Measurements from ENCODE around the gene ADGRG4. TPM values are rescaled to one million over a fixed set of nuclear protein-coding genes. Genes with fewer than 3 reads are reported as not detected.
"Not testable (repeated sequence)": the region's sequence is repeated elsewhere in the genome, so short reads cannot be mapped to it uniquely, and the experiment has no call there.

ADGRG4 gene
- total RNA-seq, 2 experiments from 2014 or later, result not detected

GRCh38 chrX:136269921-136270320, 30.8 kb upstream of the ADGRG4 start:
- Mint-ChIP-seq H3K9me3 (no peaks in the 10 kb centered on the region), H3K36me3 (ENCODE audit: low read depth) (no peaks in the 10 kb centered on the region), H3K4me3 (no peak overlapping the region), H3K4me1 (peaks cover 7% of the 10 kb centered on the region), H3K27ac (no peak overlapping the region), H3K27me3 (no peaks in the 10 kb centered on the region)
- no peak for DNase-seq
- ChIA-PET CTCF (interaction anchor here (1.1 to 3.2 kb wide), 4 partner anchors 9 to 242 kb away, joined by 3 to 26 read pairs (median 12); no protein-coding TSS in a partner anchor), POLR2A (no interaction called here)

DNA sequence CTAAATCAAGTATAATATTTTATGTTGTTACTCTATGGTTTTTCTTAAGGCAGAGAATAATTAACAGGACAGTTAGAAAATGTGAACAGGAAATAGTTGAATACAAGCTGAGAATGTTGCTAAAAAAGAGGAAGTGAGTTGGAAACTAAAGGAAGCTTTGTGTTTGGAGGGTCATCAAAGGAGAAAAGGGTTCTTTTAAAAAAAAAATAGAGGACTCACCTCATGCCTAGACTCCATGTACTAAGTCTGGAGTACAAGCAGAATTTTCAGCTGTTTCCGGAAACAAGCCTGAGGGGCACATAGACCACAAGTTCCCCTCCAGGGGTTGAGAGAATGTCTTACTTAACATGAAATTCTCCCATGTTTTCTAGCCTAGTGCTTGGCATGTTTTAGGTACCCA, 29.5 kb upstream of the ADGRG4 start:
- Mint-ChIP-seq H3K36me3 (ENCODE audit: low read depth) (no peaks in the 10 kb centered on the region), H3K9me3 (no peaks in the 10 kb centered on the region), H3K4me3 (no peak overlapping the region), H3K4me1 (peaks cover 7% of the 10 kb centered on the region), H3K27ac (no peak overlapping the region), H3K27me3 (no peaks in the 10 kb centered on the region)
- POLR2A ChIA-PET, result no interaction called here
- CTCF ChIA-PET, result interaction anchor here (1.2 to 1.5 kb wide), 2 partner anchors 237 to 243 kb away, joined by 3 to 4 read pairs; no protein-coding TSS in a partner anchor
- no peak for DNase-seq

- H3K36me3 Mint-ChIP-seq (ENCODE audit: low read depth), result no peaks in the 10 kb centered on the region
- H3K27me3 Mint-ChIP-seq, result no peaks in the 10 kb centered on the region
- DNase-seq, result no peak
- H3K4me3 Mint-ChIP-seq, result no peak overlapping the region
- ChIA-PET CTCF (interaction anchor here (1.2 to 1.5 kb wide), 2 partner anchors 238 to 244 kb away, joined by 3 to 4 read pairs; no protein-coding TSS in a partner anchor), POLR2A (no interaction called here)
- H3K4me1 Mint-ChIP-seq, result peaks cover 7% of the 10 kb centered on the region
- H3K27ac Mint-ChIP-seq, result no peak overlapping the region
- no peaks in the 10 kb centered on the region for H3K9me3 Mint-ChIP-seq
Measured at GRCh38 chrX:136272325-136272724, 28.4 kb upstream of the ADGRG4 start.

DNA sequence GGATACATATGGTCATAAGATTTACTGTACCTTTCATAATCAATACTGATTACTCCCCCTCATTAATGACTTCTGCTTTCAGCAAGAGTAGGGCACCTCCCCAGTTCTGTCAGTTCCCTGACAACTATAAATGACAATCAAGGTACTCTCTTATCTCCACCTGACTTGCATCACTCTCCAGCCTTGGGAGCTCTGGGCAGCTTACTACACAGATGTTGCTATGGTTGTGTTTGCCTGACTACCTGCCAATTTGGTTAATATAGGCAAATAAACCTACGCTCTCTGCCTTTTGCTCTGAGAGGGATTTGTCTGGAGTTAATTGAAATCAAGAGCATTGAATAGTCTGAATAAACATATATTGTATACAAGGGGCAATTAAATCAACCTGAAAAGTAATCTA, 26.8 kb upstream of the ADGRG4 start:
- Mint-ChIP-seq H3K9me3 (no peaks in the 10 kb centered on the region), H3K27ac (no peak overlapping the region), H3K36me3 (ENCODE audit: low read depth) (no peaks in the 10 kb centered on the region), H3K4me1 (peaks cover 5% of the 10 kb centered on the region), H3K27me3 (no peaks in the 10 kb centered on the region), H3K4me3 (no peak overlapping the region)
- ChIA-PET POLR2A (no interaction called here), CTCF (no interaction called here)
- no peak for DNase-seq

GRCh38 chrX:136275553-136275952, 25.2 kb upstream of the ADGRG4 start:
- no peaks in the 10 kb centered on the region for H3K36me3 Mint-ChIP-seq (ENCODE audit: low read depth)
- CTCF ChIA-PET, result no interaction called here

GRCh38 chrX:136286375-136286774, 14.4 kb upstream of the ADGRG4 start:
- H3K4me3 Mint-ChIP-seq; H3K27ac Mint-ChIP-seq; POLR2A ChIA-PET; DNase-seq; H3K9me3 Mint-ChIP-seq; H3K4me1 Mint-ChIP-seq; H3K27me3 Mint-ChIP-seq; H3K36me3 Mint-ChIP-seq (ENCODE audit: low read depth): not testable (repeated sequence)
- CTCF ChIA-PET, result interaction anchor here (0.7 kb wide), 1 partner anchor 79 kb away, joined by 3 read pairs; no protein-coding TSS in a partner anchor

More at GRCh38 chrX:136275553-136275952, 25.2 kb upstream of the ADGRG4 start:
- H3K27me3 Mint-ChIP-seq, result no peaks in the 10 kb centered on the region
- POLR2A ChIA-PET, result no interaction called here
- H3K27ac Mint-ChIP-seq, result no peak overlapping the region
- DNase-seq, result no peak
- H3K4me3 Mint-ChIP-seq, result no peak overlapping the region
- H3K4me1 Mint-ChIP-seq, result peaks cover 5% of the 10 kb centered on the region
- no peaks in the 10 kb centered on the region for H3K9me3 Mint-ChIP-seq

DNA sequence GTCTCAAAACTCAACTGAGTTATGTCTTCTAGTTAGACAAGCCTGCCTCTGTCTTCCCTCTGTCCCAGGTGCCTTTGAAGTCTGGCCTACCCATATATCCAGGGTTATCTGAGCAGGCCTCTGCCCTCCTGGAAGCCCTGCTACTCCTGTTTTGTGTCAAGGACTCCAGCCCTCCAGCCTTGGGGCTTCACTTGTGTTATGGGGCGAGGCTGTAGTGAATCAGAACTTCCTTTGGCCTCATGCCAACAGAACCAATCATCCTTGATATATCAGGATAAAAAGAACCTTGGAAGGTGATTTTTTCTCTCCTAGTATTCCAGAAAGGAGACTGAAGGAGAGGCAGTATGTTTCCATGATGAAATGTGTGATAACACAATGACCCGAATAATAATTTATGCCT, 8.9 kb upstream of the ADGRG4 start:
- Mint-ChIP-seq H3K4me3 (no peak overlapping the region), H3K4me1 (no peaks in the 10 kb centered on the region), H3K27me3 (peaks cover 2% of the 10 kb centered on the region), H3K27ac (no peak overlapping the region), H3K9me3 (no peaks in the 10 kb centered on the region), H3K36me3 (ENCODE audit: low read depth) (no peaks in the 10 kb centered on the region)
- CTCF ChIA-PET, result no interaction called here
- DNase-seq, result no peak
- POLR2A ChIA-PET, result no interaction called here

DNA sequence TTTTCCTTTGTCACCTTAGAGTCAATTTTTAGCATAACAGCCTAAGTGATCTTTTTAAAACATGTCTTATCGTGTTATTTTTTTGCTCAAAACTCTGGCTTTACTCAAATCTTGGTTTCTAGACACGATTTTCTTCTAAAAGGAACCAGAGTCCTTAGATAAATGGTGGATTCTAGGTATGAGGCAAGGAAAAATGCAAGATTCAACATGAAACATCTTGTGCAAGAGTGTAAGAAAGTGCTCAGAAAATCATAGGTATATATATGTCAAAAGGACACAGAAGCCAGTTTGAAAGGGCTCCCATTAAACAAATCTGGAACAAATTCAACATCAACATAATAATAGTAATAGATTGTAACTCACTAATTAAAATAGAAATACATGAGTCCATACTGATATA, 8.1 kb upstream of the ADGRG4 start:
- ChIA-PET POLR2A (no interaction called here), CTCF (no interaction called here)
- Mint-ChIP-seq H3K9me3 (no peaks in the 10 kb centered on the region), H3K36me3 (ENCODE audit: low read depth) (no peaks in the 10 kb centered on the region), H3K4me3 (no peak overlapping the region), H3K27ac (no peak overlapping the region), H3K27me3 (peaks cover 2% of the 10 kb centered on the region), H3K4me1 (no peaks in the 10 kb centered on the region)
- no peak for DNase-seq

- ChIA-PET POLR2A (no interaction called here), CTCF (no interaction called here)
- no peaks in the 10 kb centered on the region for H3K36me3 Mint-ChIP-seq (ENCODE audit: low read depth)
- H3K27ac Mint-ChIP-seq, result no peak overlapping the region
- no peak for DNase-seq
- H3K27me3 Mint-ChIP-seq, result peaks cover 2% of the 10 kb centered on the region
- H3K9me3 Mint-ChIP-seq, result no peaks in the 10 kb centered on the region
- H3K4me1 Mint-ChIP-seq, result no peaks in the 10 kb centered on the region
- no peak overlapping the region for H3K4me3 Mint-ChIP-seq
Measured at GRCh38 chrX:136295380-136295779, 5.4 kb upstream of the ADGRG4 start.

DNA sequence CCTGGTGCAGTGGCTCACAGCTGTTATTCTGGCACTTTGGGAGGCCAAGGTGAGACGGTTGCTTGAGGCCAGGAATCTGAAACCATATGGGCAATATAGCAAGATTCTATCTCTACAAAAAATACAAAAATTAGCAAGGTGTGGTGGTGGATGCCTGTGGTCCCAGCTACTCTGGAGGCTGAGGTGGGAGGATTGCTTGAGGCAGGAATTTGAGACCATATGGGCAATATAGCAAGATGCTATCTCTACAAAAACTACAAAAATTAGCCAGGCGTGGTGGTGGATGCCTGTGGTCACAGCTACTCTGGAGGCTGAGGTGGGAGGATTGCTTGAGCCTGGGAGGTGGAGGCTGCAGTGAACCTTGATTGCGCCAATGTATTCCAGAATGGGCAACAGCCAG, 2.3 kb downstream of the ADGRG4 start:
- Mint-ChIP-seq H3K27ac (no peak overlapping the region), H3K27me3 (peaks cover 4% of the 10 kb centered on the region), H3K4me1 (no peaks in the 10 kb centered on the region), H3K36me3 (ENCODE audit: low read depth) (no peaks in the 10 kb centered on the region), H3K4me3 (no peak overlapping the region), H3K9me3 (no peaks in the 10 kb centered on the region)
- POLR2A ChIA-PET, result no interaction called here
- no peak for DNase-seq
- CTCF ChIA-PET, result no interaction called here

- Mint-ChIP-seq H3K27me3 (peaks cover 4% of the 10 kb centered on the region), H3K9me3 (no peaks in the 10 kb centered on the region), H3K4me1 (no peaks in the 10 kb centered on the region), H3K27ac (no peak overlapping the region), H3K4me3 (no peak overlapping the region), H3K36me3 (ENCODE audit: low read depth) (no peaks in the 10 kb centered on the region)
- ChIA-PET POLR2A (no interaction called here), CTCF (no interaction called here)
- no peak for DNase-seq
Measured at GRCh38 chrX:136304493-136304892, 3.7 kb downstream of the ADGRG4 start.

DNA sequence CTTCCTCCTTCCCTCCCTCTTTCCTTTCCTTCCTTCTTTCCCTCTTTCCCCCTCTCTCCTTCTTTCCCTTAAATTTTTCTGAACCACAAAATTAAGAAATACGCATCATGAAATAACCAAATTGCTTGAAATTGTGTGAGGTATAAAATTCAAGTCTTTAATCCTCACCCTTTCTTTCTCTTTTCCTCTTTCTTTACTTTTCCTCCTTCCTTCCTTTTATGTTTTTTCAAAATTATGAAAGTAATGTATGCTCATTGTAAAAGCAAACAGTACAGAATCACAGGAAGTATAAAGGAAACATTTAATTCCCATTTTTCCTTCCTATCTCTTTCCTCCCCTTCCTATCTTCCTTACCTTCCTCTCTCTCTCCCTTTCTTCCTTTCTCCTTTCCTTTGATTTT, 5.4 kb downstream of the ADGRG4 start:
- ChIA-PET CTCF (no interaction called here), POLR2A (no interaction called here)
- no peak for DNase-seq
- Mint-ChIP-seq H3K4me3 (no peak overlapping the region), H3K4me1 (no peaks in the 10 kb centered on the region), H3K36me3 (ENCODE audit: low read depth) (no peaks in the 10 kb centered on the region), H3K27ac (no peak overlapping the region), H3K27me3 (peaks cover 4% of the 10 kb centered on the region), H3K9me3 (no peaks in the 10 kb centered on the region)

DNA sequence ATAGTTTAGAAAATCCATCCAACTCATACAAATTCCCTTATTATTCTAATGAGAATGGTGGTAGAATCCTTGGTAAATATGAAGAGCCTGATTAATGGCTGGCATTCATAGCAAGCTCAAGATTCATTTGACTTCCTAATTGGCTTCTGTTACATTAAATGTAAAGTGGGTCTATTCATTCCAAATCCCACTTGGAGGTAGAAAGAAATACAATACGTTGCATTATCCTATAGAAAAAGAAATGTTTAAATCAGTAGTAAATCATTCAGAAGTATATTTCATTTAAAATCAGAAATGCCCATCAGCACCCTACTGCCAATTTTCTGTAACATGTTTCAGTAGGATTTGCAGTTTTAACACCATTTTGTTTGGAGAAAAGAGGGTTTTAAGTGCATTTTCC, 6.7 kb downstream of the ADGRG4 start:
- Mint-ChIP-seq H3K4me3 (no peak overlapping the region), H3K4me1 (no peaks in the 10 kb centered on the region), H3K27me3 (peaks cover 4% of the 10 kb centered on the region), H3K36me3 (ENCODE audit: low read depth) (no peaks in the 10 kb centered on the region), H3K9me3 (no peaks in the 10 kb centered on the region), H3K27ac (no peak overlapping the region)
- POLR2A ChIA-PET, result no interaction called here
- no peak for DNase-seq
- CTCF ChIA-PET, result no interaction called here

GRCh38 chrX:136310411-136310810, 9.6 kb downstream of the ADGRG4 start:
- ChIA-PET POLR2A (no interaction called here), CTCF (no interaction called here)
- H3K36me3 Mint-ChIP-seq (ENCODE audit: low read depth), result no peaks in the 10 kb centered on the region
- no peak for DNase-seq
- H3K4me3 Mint-ChIP-seq, result no peak overlapping the region
- no peaks in the 10 kb centered on the region for H3K9me3 Mint-ChIP-seq
- no peaks in the 10 kb centered on the region for H3K4me1 Mint-ChIP-seq
- H3K27ac Mint-ChIP-seq, result no peak overlapping the region
- peaks cover 2% of the 10 kb centered on the region for H3K27me3 Mint-ChIP-seq

DNA sequence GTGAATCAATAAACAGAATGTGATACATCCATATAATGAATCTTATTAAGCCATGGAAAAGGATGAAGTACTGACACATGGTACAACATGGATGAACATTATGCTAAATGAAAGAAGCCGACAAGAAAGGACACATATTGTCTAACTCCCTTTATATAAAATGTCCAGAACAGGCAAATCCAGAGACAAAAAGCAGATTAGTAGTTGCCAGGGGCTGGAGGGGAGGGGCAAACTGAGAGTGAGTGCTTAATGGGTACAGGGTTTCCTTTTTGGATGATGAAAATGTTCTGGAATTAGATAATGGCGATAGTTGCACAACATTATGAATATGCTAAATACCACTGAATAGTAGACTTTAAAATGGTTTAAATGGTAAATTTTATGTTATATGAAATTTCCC, 17.4 kb downstream of the ADGRG4 start:
- no peak overlapping the region for H3K27ac Mint-ChIP-seq
- H3K4me3 Mint-ChIP-seq, result no peak overlapping the region
- CTCF ChIA-PET, result no interaction called here
- DNase-seq, result no peak
- H3K4me1 Mint-ChIP-seq, result no peaks in the 10 kb centered on the region
- no peaks in the 10 kb centered on the region for H3K9me3 Mint-ChIP-seq
- POLR2A ChIA-PET, result no interaction called here
- H3K36me3 Mint-ChIP-seq (ENCODE audit: low read depth), result no peaks in the 10 kb centered on the region
- H3K27me3 Mint-ChIP-seq, result no peaks in the 10 kb centered on the region
